GM21390 (cell line): ENCODE data around the gene TRMU.

ENCODE experiments used
- ATAC-seq: cut with Tn5 transposase; IDR thresholded peaks from one replicate; pipeline ENCODE4 v1.9.1; 2021; ENCODE audit not compliant: unreplicated experiment

The TRMU gene

GRCh38 chr22:46336119-46337078 is 885 bp downstream of the TRMU start:
- peak; percentile 9 for ATAC-seq

GRCh38 chr22:46337870-46338269 is 2.4 kb downstream of the TRMU start:
- no peak for ATAC-seq

GRCh38 chr22:46338636-46339035 is 3.1 kb downstream of the TRMU start:
- ATAC-seq = no peak

GRCh38 chr22:46339956-46340355 is 4.4 kb downstream of the TRMU start:
- no peak for ATAC-seq

GRCh38 chr22:46340676-46341075 is 5.2 kb downstream of the TRMU start:
- ATAC-seq = no peak

- ATAC-seq = no peak
These were observed 11.3 kb downstream of the TRMU start for GRCh38 chr22:46346680-46347405.

GRCh38 chr22:46347646-46348045 is 12.1 kb downstream of the TRMU start:
- no peak for ATAC-seq

- ATAC-seq = no peak
These were observed 12.7 kb downstream of the TRMU start for GRCh38 chr22:46348099-46348695.

- ATAC-seq = no peak
These were observed 13.7 kb downstream of the TRMU start for GRCh38 chr22:46349238-46349637.

- no peak for ATAC-seq
These were observed 14.2 kb downstream of the TRMU start for GRCh38 chr22:46349681-46350080.

GRCh38 chr22:46350121-46350520 is 14.6 kb downstream of the TRMU start:
- ATAC-seq = no peak

GRCh38 chr22:46350646-46351045 is 15.1 kb downstream of the TRMU start:
- ATAC-seq = no peak

GRCh38 chr22:46351131-46351735 is 15.7 kb downstream of the TRMU start:
- no peak for ATAC-seq

GRCh38 chr22:46351767-46352166 is 16.3 kb downstream of the TRMU start:
- no peak for ATAC-seq

GRCh38 chr22:46352276-46352675 is 16.8 kb downstream of the TRMU start:
- no peak for ATAC-seq

GRCh38 chr22:46352691-46353386 is 17.3 kb downstream of the TRMU start:
- no peak for ATAC-seq

- no peak for ATAC-seq
These were observed 18.1 kb downstream of the TRMU start for GRCh38 chr22:46353483-46354105.

- ATAC-seq = no peak
These were observed 18.9 kb downstream of the TRMU start for GRCh38 chr22:46354176-46354992.

GRCh38 chr22:46354993-46355305 is 19.4 kb downstream of the TRMU start:
- no peak for ATAC-seq
